Activated gamma-delta T cell treated with Interleukin-2 at 50 U/mL for 16 hours (primary cell): Measurements from ENCODE around the gene PNLDC1.

Source experiments
- DNase-seq: peaks from one replicate; pipeline ENCODE4 v3.0.0-alpha.2; 2020

The PNLDC1 gene

GRCh38 chr6:159854959-159855358 lies 54.9 kb downstream of the PNLDC1 start:
- DNase-seq, result no peak

DNA sequence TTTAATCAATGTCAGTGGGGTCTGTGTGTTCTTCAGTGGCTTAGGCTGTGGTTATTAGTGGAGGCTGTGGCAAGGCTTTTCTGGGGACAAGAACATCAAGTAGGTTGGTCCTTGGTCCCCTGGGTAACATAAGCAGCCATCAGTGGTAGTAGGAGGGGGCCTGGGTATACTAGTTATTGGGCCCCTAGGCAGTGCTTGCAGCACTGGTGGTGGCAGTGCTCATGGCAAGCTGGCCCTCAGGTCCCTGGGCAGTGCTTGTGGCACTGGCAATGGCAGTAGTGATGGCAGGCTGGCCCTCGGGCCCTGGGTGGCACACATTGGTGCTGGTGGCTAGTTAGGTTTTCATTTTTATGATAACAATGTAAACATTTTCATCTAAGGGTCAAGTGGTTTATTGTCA lies 58.2 kb downstream of the PNLDC1 start:
- DNase-seq, result no peak

DNA sequence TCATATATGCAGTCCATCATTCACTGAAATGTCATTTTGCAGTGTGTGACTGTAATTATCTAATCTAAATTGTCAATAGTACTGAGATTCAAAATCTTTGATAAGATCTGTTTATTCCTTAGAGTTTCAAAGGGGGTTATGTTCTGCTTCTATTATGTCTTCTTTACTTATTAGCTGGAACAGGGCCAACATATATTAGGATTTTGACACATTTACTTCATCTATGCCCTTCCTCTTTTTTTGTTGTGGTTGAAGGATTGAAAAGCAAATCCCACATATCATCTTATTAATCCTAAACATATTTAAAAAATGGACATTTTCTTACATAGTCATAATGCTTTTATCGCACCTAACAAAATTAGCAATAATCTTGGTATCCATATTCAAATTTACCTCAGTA lies 60.4 kb downstream of the PNLDC1 start:
- no peak for DNase-seq

GRCh38 chr6:159862103-159862502 lies 62.0 kb downstream of the PNLDC1 start:
- no peak for DNase-seq

DNA sequence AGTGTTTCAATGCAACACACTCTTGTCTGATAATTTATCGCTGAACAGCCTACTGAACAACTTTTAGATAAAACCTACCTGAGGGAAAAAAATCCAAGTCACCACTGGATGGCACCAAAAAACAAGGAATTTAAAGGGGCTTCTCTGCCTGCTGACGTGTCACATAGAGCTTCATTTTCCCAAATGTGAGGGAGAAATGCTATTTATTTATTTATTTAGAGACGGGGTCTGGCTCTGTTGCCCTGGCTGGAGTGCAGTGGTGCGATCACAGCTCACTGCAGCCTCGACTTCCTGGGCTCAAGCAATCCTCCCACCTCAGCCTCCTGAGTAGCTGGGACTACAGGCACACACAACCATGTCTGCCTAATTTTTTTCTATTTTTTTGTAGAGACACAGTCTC lies 63.3 kb downstream of the PNLDC1 start:
- peak; percentile 14 for DNase-seq

DNA sequence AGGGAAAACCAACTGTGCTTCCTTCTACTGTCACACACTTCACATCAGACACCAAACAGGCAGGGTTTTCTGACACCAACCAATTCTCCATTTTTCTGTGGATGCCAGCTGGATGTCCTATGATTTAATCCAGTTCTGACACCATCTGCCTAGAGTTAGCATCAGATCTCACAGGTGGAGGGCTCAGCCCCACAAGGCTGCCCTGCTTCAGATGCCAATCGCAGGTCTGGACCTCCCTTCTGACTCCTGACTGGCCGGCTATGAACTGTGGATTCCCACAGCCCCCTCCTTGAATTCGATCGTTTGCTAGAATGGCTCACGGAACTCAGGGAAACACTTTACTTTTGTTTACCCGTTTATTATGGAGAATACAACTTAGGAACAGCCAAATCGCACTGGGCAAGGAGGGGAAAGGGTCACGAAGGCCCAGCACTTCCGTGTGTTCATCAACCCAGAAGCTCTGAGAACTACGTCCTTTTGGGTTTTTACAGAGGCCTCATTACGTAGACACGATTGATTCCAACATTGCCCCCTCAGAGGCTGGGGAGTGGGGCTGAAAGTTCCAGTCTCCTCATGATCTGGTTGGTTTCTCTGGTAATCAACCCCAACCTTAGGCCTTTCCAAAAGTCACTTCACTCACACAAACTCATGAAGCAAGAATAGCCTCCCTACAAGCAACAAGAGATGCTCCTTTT lies 65.3 kb downstream of the PNLDC1 start:
- no peak for DNase-seq

DNA sequence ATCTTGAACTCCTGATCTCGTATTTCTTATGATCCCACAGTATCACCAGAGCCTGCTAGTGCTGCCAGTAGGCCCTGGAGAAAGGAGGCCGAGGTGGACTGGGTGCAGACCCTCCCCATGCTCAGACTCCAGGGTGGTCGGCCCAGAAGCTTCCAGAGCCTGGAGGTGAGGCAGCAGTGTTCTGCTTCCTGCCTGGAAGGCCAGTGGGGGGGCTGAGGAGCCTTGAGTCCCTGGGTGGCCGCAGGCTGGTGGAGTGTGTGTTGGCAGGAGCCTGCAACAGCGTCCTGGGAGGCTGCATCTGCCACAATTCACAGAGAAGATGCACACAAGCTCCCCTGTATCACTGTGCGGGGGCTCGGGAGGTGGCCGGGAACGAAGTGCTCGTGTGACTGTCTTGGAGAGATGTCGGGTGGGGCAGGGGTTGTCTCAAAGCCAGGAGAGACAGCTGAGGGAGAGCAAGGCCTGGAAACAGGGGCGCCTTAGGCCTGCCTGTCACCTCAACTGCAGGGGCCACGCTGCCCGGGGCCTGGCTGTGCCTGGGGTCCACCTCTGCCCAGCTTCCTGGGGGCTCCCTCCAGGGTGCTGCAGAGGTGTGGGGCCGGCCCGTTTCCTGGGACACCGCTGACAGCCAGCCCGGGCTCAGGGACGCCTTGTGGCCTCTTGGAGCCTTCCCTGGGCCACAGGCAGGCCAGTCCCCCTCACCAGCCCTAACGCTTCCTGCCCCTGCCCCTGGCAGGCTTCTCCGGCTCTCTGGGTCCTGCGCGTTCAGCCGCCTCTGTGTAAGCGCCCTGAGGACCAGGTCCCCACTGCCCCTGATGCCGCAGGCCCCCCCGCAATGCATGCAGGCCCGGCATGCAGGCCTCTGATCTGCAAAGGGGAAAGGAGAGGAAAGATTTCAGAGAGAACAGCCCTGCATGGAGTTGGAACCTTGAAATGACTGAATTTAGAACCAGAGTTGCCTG lies 66.5 kb downstream of the PNLDC1 start:
- DNase-seq, result no peak
